ENCODE data around the gene SEC16A. TPM values are rescaled to one million over a fixed set of nuclear protein-coding genes. Genes with fewer than 3 reads are reported as not detected.

Gene SEC16A
- total RNA-seq, 1 donor from 2014 or later, result 78.8 TPM

GRCh38 chr9:136486823-136487620, 4.2 kb upstream of the SEC16A start:
- Mint-ChIP-seq H3K36me3 (ENCODE audit: low read depth) (peaks cover 5% of the 10 kb centered on the region), H3K27ac (no peak overlapping the region), H3K4me3 (no peak overlapping the region), H3K27me3 (no peaks in the 10 kb centered on the region), H3K9me3 (no peaks in the 10 kb centered on the region), H3K4me1 (peaks cover 14% of the 10 kb centered on the region)
- ChIA-PET POLR2A (interaction anchor here (1.7 kb wide), 1 partner anchor 133 kb away, joined by 4 read pairs; no protein-coding TSS in a partner anchor), CTCF (interaction anchor here (0.7 to 6.4 kb wide), 8 partner anchors 10 to 185 kb away, joined by 3 to 44 read pairs (median 5); no protein-coding TSS in a partner anchor)
- no peak for ATAC-seq (ENCODE audit: low read depth)
- intact Hi-C loops (cut with micrococcal nuclease), result no loop called here
- no peak for DNase-seq
- no peak for TF ChIP-seq CTCF (IDR thresholded peaks at IDR 0.05)

GRCh38 chr9:136486131-136486530, 3.3 kb upstream of the SEC16A start:
- H3K9me3 Mint-ChIP-seq, result no peaks in the 10 kb centered on the region
- H3K36me3 Mint-ChIP-seq (ENCODE audit: low read depth), result peaks cover 8% of the 10 kb centered on the region
- ATAC-seq (ENCODE audit: low read depth) (no peak), DNase-seq (no peak)
- no peak overlapping the region for H3K4me3 Mint-ChIP-seq
- no peak overlapping the region for H3K27ac Mint-ChIP-seq
- peaks cover 23% of the 10 kb centered on the region for H3K4me1 Mint-ChIP-seq
- intact Hi-C loops (cut with micrococcal nuclease), result no loop called here
- CTCF ChIA-PET, result interaction anchor here (0.9 to 6.4 kb wide), 6 partner anchors 132 to 158 kb away, joined by 3 to 44 read pairs (median 5); no protein-coding TSS in a partner anchor
- H3K27me3 Mint-ChIP-seq, result no peaks in the 10 kb centered on the region
- no peak for TF ChIP-seq CTCF (IDR thresholded peaks at IDR 0.05)
- POLR2A ChIA-PET, result interaction anchor here (0.6 to 1.7 kb wide), 3 partner anchors 40 to 148 kb away, joined by 4 to 6 read pairs (median 4); no protein-coding TSS in a partner anchor

- POLR2A ChIA-PET, result interaction anchor here (0.6 to 1.7 kb wide), 3 partner anchors 39 to 149 kb away, joined by 4 to 6 read pairs (median 4); no protein-coding TSS in a partner anchor
- DNase-seq (peak; percentile 74), ATAC-seq (ENCODE audit: low read depth) (no peak)
- Mint-ChIP-seq H3K36me3 (ENCODE audit: low read depth) (peaks cover 9% of the 10 kb centered on the region), H3K9me3 (no peaks in the 10 kb centered on the region), H3K27ac (peak overlapping the region; percentile 46), H3K4me1 (peaks cover 25% of the 10 kb centered on the region), H3K27me3 (no peaks in the 10 kb centered on the region), H3K4me3 (peak overlapping the region; percentile 57)
- CTCF ChIA-PET, result interaction anchor here (0.9 to 6.4 kb wide), 9 partner anchors 49 to 158 kb away, joined by 3 to 44 read pairs (median 4); no protein-coding TSS in a partner anchor
- peak; percentile 21 for TF ChIP-seq CTCF (IDR thresholded peaks at IDR 0.05)
- intact Hi-C loops (cut with micrococcal nuclease), result loop anchor here (1.0 kb wide), 1 partner anchor 159 kb away; no protein-coding TSS in a partner anchor
Measured at GRCh38 chr9:136485049-136486045, 2.5 kb upstream of the SEC16A start.

GRCh38 chr9:136484153-136485048, 1.6 kb upstream of the SEC16A start:
- Mint-ChIP-seq H3K27me3 (no peaks in the 10 kb centered on the region), H3K4me1 (peaks cover 31% of the 10 kb centered on the region), H3K27ac (peak overlapping the region; percentile 46), H3K4me3 (peak overlapping the region; percentile 57), H3K9me3 (no peaks in the 10 kb centered on the region), H3K36me3 (ENCODE audit: low read depth) (peaks cover 16% of the 10 kb centered on the region)
- no peak for TF ChIP-seq CTCF (IDR thresholded peaks at IDR 0.05)
- ATAC-seq (ENCODE audit: low read depth) (no peak), DNase-seq (peak; percentile 27)
- ChIA-PET POLR2A (interaction anchor here (0.8 to 1.1 kb wide), 8 partner anchors 54 to 756 kb away, joined by 3 to 7 read pairs (median 3); partner anchors contain the start of genes TRAF2 and TUBB4B), CTCF (interaction anchor here (1.3 to 6.4 kb wide), 4 partner anchors 50 to 147 kb away, joined by 3 to 44 read pairs (median 10); no protein-coding TSS in a partner anchor)
- intact Hi-C loops (cut with micrococcal nuclease), result loop anchor here (1.0 to 5.0 kb wide), 4 partner anchors 160 to 577 kb away; partner anchors contain the start of genes AGPAT2 and CAMSAP1

All from activated B cell treated with CpG ODN at 0.5 μM for 24 hours (primary cell).